Measurements from ENCODE around the gene CASP6. TPM values are rescaled to one million over a fixed set of nuclear protein-coding genes. Genes with fewer than 3 reads are reported as not detected.

CASP6 gene
- total RNA-seq, 1 donor from 2014 or later: 22.5 TPM

GRCh38 chr4:109748114-109748513 is 44.9 kb upstream of the CASP6 start:
- no peak for ATAC-seq
- intact Hi-C loops (cut with DNase I): no loop called here

GRCh38 chr4:109746728-109747127 is 43.5 kb upstream of the CASP6 start:
- Histone ChIP-seq H3K9me3 (no peaks in the 10 kb centered on the region), H3K27me3 (ENCODE audit: low read depth) (no peaks in the 10 kb centered on the region), H3K4me3 (no peak overlapping the region), H3K4me1 (no peaks in the 10 kb centered on the region), H3K27ac (no peak overlapping the region), H3K36me3 (peaks cover 4% of the 10 kb centered on the region)
- TF ChIP-seq CTCF (IDR thresholded peaks at IDR 0.05): no peak
- DNase-seq (no peak), ATAC-seq (no peak)
- intact Hi-C loops (cut with DNase I): no loop called here

More at GRCh38 chr4:109748114-109748513, 44.9 kb upstream of the CASP6 start:
- no peak for DNase-seq
- H3K27me3 ChIP-seq (ENCODE audit: low read depth): no peaks in the 10 kb centered on the region
- H3K4me1 ChIP-seq: no peaks in the 10 kb centered on the region
- H3K27ac ChIP-seq: no peak overlapping the region
- no peak for TF ChIP-seq CTCF (IDR thresholded peaks at IDR 0.05)
- no peak overlapping the region for H3K4me3 ChIP-seq
- H3K9me3 ChIP-seq: no peaks in the 10 kb centered on the region
- peaks cover 4% of the 10 kb centered on the region for H3K36me3 ChIP-seq

GRCh38 chr4:109745830-109746229 is 42.6 kb upstream of the CASP6 start:
- Histone ChIP-seq H3K27ac (no peak overlapping the region), H3K9me3 (no peaks in the 10 kb centered on the region), H3K4me3 (no peak overlapping the region), H3K27me3 (ENCODE audit: low read depth) (no peaks in the 10 kb centered on the region), H3K36me3 (peaks cover 11% of the 10 kb centered on the region), H3K4me1 (no peaks in the 10 kb centered on the region)
- no peak for TF ChIP-seq CTCF (IDR thresholded peaks at IDR 0.05)
- ATAC-seq (no peak), DNase-seq (no peak)
- intact Hi-C loops (cut with DNase I): no loop called here

GRCh38 chr4:109739547-109739946 is 36.3 kb upstream of the CASP6 start:
- no peaks in the 10 kb centered on the region for H3K4me1 ChIP-seq
- no peaks in the 10 kb centered on the region for H3K9me3 ChIP-seq
- no peak overlapping the region for H3K27ac ChIP-seq
- H3K27me3 ChIP-seq (ENCODE audit: low read depth): no peaks in the 10 kb centered on the region
- no peak overlapping the region for H3K4me3 ChIP-seq
- TF ChIP-seq CTCF (IDR thresholded peaks at IDR 0.05): no peak
- ATAC-seq: no peak
- peaks cover 8% of the 10 kb centered on the region for H3K36me3 ChIP-seq
- intact Hi-C loops (cut with DNase I): no loop called here
- no peak for DNase-seq

- intact Hi-C loops (cut with DNase I): no loop called here
- Histone ChIP-seq H3K27me3 (ENCODE audit: low read depth) (no peaks in the 10 kb centered on the region), H3K4me1 (no peaks in the 10 kb centered on the region), H3K4me3 (no peak overlapping the region), H3K36me3 (peaks cover 8% of the 10 kb centered on the region), H3K27ac (no peak overlapping the region), H3K9me3 (no peaks in the 10 kb centered on the region)
- no peak for ATAC-seq
- DNase-seq: no peak
- no peak for TF ChIP-seq CTCF (IDR thresholded peaks at IDR 0.05)
Observed at GRCh38 chr4:109738104-109738872, 35.0 kb upstream of the CASP6 start.

All from lower lobe of right lung (tissue), 2 donors.